ENCODE results near the gene SOD3. TPM values are rescaled to one million over a fixed set of nuclear protein-coding genes. Genes with fewer than 3 reads are reported as not detected.

Gene SOD3
- total RNA-seq, 1 donor from 2014 or later: 1.6 TPM

GRCh38 chr4:24840362-24840761, 45.0 kb downstream of the SOD3 start:
- DNase-seq (ENCODE audit: low spot score): no peak
- Mint-ChIP-seq H3K4me1 (ENCODE audit: unreplicated experiment) (peaks cover 15% of the 10 kb centered on the region), H3K36me3 (ENCODE audit: low read depth, unreplicated experiment) (no peaks in the 10 kb centered on the region), H3K9me3 (ENCODE audit: unreplicated experiment) (no peaks in the 10 kb centered on the region), H3K27me3 (ENCODE audit: unreplicated experiment) (peaks cover 2% of the 10 kb centered on the region), H3K27ac (ENCODE audit: unreplicated experiment) (no peak overlapping the region), H3K4me3 (ENCODE audit: unreplicated experiment) (no peak overlapping the region)
- TF ChIP-seq, protein P1, sequence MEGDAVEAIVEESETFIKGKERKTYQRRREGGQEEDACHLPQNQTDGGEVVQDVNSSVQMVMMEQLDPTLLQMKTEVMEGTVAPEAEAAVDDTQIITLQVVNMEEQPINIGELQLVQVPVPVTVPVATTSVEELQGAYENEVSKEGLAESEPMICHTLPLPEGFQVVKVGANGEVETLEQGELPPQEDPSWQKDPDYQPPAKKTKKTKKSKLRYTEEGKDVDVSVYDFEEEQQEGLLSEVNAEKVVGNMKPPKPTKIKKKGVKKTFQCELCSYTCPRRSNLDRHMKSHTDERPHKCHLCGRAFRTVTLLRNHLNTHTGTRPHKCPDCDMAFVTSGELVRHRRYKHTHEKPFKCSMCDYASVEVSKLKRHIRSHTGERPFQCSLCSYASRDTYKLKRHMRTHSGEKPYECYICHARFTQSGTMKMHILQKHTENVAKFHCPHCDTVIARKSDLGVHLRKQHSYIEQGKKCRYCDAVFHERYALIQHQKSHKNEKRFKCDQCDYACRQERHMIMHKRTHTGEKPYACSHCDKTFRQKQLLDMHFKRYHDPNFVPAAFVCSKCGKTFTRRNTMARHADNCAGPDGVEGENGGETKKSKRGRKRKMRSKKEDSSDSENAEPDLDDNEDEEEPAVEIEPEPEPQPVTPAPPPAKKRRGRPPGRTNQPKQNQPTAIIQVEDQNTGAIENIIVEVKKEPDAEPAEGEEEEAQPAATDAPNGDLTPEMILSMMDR (IDR thresholded peaks at IDR 0.05; ENCODE audit: unreplicated experiment): no peak

GRCh38 chr4:24840826-24841543, 45.6 kb downstream of the SOD3 start:
- Mint-ChIP-seq H3K36me3 (ENCODE audit: low read depth, unreplicated experiment) (no peaks in the 10 kb centered on the region), H3K4me1 (ENCODE audit: unreplicated experiment) (peaks cover 15% of the 10 kb centered on the region), H3K4me3 (ENCODE audit: unreplicated experiment) (no peak overlapping the region), H3K9me3 (ENCODE audit: unreplicated experiment) (no peaks in the 10 kb centered on the region), H3K27me3 (ENCODE audit: unreplicated experiment) (peaks cover 2% of the 10 kb centered on the region), H3K27ac (ENCODE audit: unreplicated experiment) (no peak overlapping the region)
- DNase-seq (ENCODE audit: low spot score): no peak
- TF ChIP-seq, protein P1 (IDR thresholded peaks at IDR 0.05; ENCODE audit: unreplicated experiment): no peak

DNA sequence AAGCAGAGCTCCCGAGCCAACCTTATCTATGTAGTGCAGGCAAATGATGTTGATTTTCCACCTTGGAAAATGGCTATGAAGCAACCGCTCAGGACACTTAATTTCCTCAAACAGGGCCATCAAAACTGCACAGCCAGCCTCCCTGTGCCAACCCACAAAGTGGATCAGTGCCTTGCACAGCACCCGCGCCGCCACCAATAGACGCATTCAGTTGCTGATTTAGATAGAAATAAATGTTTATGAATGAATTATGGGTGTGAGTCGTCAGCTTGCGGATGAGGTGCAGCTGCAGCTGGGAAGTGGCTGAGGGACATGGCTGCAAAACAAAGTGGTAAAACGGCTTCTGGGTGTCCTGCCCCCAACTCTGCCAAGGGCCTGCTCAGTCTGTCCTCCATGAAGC, 47.0 kb downstream of the SOD3 start:
- no peaks in the 10 kb centered on the region for H3K36me3 Mint-ChIP-seq (ENCODE audit: low read depth, unreplicated experiment)
- no peak for DNase-seq (ENCODE audit: low spot score)
- H3K9me3 Mint-ChIP-seq (ENCODE audit: unreplicated experiment): no peaks in the 10 kb centered on the region
- H3K4me1 Mint-ChIP-seq (ENCODE audit: unreplicated experiment): peaks cover 15% of the 10 kb centered on the region
- H3K27me3 Mint-ChIP-seq (ENCODE audit: unreplicated experiment): peaks cover 3% of the 10 kb centered on the region
- TF ChIP-seq, protein P1 (IDR thresholded peaks at IDR 0.05; ENCODE audit: unreplicated experiment): no peak
- H3K4me3 Mint-ChIP-seq (ENCODE audit: unreplicated experiment): no peak overlapping the region
- H3K27ac Mint-ChIP-seq (ENCODE audit: unreplicated experiment): no peak overlapping the region

DNA sequence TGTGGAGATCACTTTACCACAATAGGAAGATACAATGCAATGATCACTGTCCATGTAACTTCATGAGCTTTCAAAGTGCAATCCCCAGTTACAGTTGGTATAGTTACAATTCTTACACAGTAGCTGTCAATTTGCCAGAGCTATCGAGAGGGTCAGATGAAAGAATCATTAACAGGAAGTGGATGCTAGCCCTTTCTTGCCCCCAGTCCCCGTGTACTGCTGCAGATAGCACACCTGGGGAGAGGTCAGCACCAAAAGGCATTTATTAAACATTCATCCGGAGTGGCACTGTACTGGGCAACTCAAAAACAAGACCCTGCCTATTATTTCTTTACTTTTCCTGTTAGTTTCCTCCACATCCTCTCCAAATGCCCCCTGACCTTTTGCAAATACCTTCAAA, 47.7 kb downstream of the SOD3 start:
- no peak overlapping the region for H3K27ac Mint-ChIP-seq (ENCODE audit: unreplicated experiment)
- H3K27me3 Mint-ChIP-seq (ENCODE audit: unreplicated experiment): peaks cover 2% of the 10 kb centered on the region
- H3K4me3 Mint-ChIP-seq (ENCODE audit: unreplicated experiment): no peak overlapping the region
- H3K36me3 Mint-ChIP-seq (ENCODE audit: low read depth, unreplicated experiment): no peaks in the 10 kb centered on the region
- peaks cover 15% of the 10 kb centered on the region for H3K4me1 Mint-ChIP-seq (ENCODE audit: unreplicated experiment)
- no peaks in the 10 kb centered on the region for H3K9me3 Mint-ChIP-seq (ENCODE audit: unreplicated experiment)
- DNase-seq (ENCODE audit: low spot score): no peak
- TF ChIP-seq, protein P1 (IDR thresholded peaks at IDR 0.05; ENCODE audit: unreplicated experiment): no peak

- no peak for DNase-seq (ENCODE audit: low spot score)
- TF ChIP-seq, protein P1 (IDR thresholded peaks at IDR 0.05; ENCODE audit: unreplicated experiment): no peak
- H3K4me1 Mint-ChIP-seq (ENCODE audit: unreplicated experiment): peaks cover 15% of the 10 kb centered on the region
- peaks cover 3% of the 10 kb centered on the region for H3K27me3 Mint-ChIP-seq (ENCODE audit: unreplicated experiment)
- H3K9me3 Mint-ChIP-seq (ENCODE audit: unreplicated experiment): no peaks in the 10 kb centered on the region
- no peaks in the 10 kb centered on the region for H3K36me3 Mint-ChIP-seq (ENCODE audit: low read depth, unreplicated experiment)
- H3K4me3 Mint-ChIP-seq (ENCODE audit: unreplicated experiment): no peak overlapping the region
- no peak overlapping the region for H3K27ac Mint-ChIP-seq (ENCODE audit: unreplicated experiment)
These were observed 49.8 kb downstream of the SOD3 start for GRCh38 chr4:24845132-24845531.

Data from endothelial cell (in vitro differentiated cells).